ENCODE data around the gene IL19. TPM values are rescaled to one million over a fixed set of nuclear protein-coding genes. Genes with fewer than 3 reads are reported as not detected.

IL19 gene
- total and polyA plus RNA-seq, 9 of the 15 experiments (the other 6 are each of a cell fraction or from before 2014, with no cell fraction given), result not detected

- no peak for TF ChIP-seq SRSF3 (IDR thresholded peaks at IDR 0.05; ENCODE audit: insufficient read depth, low read length)
- no peak for TF ChIP-seq ZNF140 (CRISPR knock-in tag; IDR thresholded peaks at IDR 0.05)
- TF ChIP-seq TCF3 (CRISPR knock-in tag; IDR thresholded peaks at IDR 0.05), result no peak
- no peak for TF ChIP-seq MEF2A (IDR thresholded peaks at IDR 0.05; ENCODE audit: control insufficient read depth, low read depth, low read length)
- TF ChIP-seq SP1 (CRISPR knock-in tag; IDR thresholded peaks at IDR 0.05), result no peak
- TF ChIP-seq HDAC8 (tag; IDR thresholded peaks at IDR 0.05), result no peak
- TF ChIP-seq RBM25 (IDR thresholded peaks at IDR 0.05; ENCODE audit: low read depth, low read length, severe bottlenecking), result peak; percentile 25
- TF ChIP-seq ZNF592 (IDR thresholded peaks at IDR 0.05), result no peak
- no peak for TF ChIP-seq ZNF699 (CRISPR knock-in tag; IDR thresholded peaks at IDR 0.05; ENCODE audit: insufficient replicate concordance)
- no peak for TF ChIP-seq TAF7 (tag; IDR thresholded peaks at IDR 0.05)
- TF ChIP-seq GMEB1 (CRISPR knock-in tag; IDR thresholded peaks at IDR 0.05), result no peak
- TF ChIP-seq TOE1 (IDR thresholded peaks at IDR 0.05; ENCODE audit: borderline replicate concordance), result no peak
- no peak for TF ChIP-seq TOE1 (CRISPR knock-in tag; IDR thresholded peaks at IDR 0.05; ENCODE audit: borderline replicate concordance, low read depth)
- no peak for TF ChIP-seq MAFF (IDR thresholded peaks at IDR 0.05; ENCODE audit: low read length)
- no peak for TF ChIP-seq ZBTB11 (CRISPR knock-in tag; IDR thresholded peaks at IDR 0.05)
- TF ChIP-seq RAD21 (CRISPR knock-in tag; conservative IDR thresholded peaks at IDR 0.05 in 1 of 2, IDR thresholded peaks at IDR 0.05 in 1 of 2), result peak; percentile 34 to 49; a peak in 2 of 4 replicates
- TF ChIP-seq ZNF778 (CRISPR knock-in tag; IDR thresholded peaks at IDR 0.05), result no peak
Measured at GRCh38 chr1:206856674-206857464, 86.3 kb downstream of the IL19 start (continued).

All from K562 (cell line).